BLaER1 treated with 17β-estradiol and CSF1 and Interleukin-3, amounts not matched to agents 10 nM and 100 nM (cell line): ENCODE measurements around the gene CLEC10A.
"Not testable (repeated sequence)": the region's sequence is repeated elsewhere in the genome, so short reads cannot be mapped to it uniquely, and the experiment has no call there.

Experiments used
- H3K27ac ChIP-seq, 11 experiments: shearing (Covaris generic); formaldehyde crosslinking; 2 replicates each; pipeline ENCODE4 v1.8.1; 2022
- H3K27me3 ChIP-seq, 11 experiments: shearing (Covaris generic); formaldehyde crosslinking; 2 replicates each; pipeline ENCODE4 v1.8.1; 2022
- H3K36me3 ChIP-seq, 11 experiments: shearing (Covaris generic); formaldehyde crosslinking; 2 replicates each; pipeline ENCODE4 v1.8.1; 2022
- H3K4me1 ChIP-seq, 10 experiments: shearing (Covaris generic); formaldehyde crosslinking; 2 replicates each; pipeline ENCODE4 v1.8.1; 2022
- H3K4me2 ChIP-seq, 11 experiments: shearing (Covaris generic); formaldehyde crosslinking; 2 replicates each; pipeline ENCODE4 v1.8.1; 2022
- H3K4me3 ChIP-seq, 10 experiments: shearing (Covaris generic); formaldehyde crosslinking; 2 replicates each; pipeline ENCODE4 v1.8.1; 2022
- H3K9ac ChIP-seq, 11 experiments: shearing (Covaris generic); formaldehyde crosslinking; 2 replicates each; pipeline ENCODE4 v1.8.1; 2022
- H3K9me3 ChIP-seq, 11 experiments: shearing (Covaris generic); formaldehyde crosslinking; replicated peaks in 1 of 11; 2 replicates each; pipeline ENCODE4 v1.8.1; 2022
- H4K20me1 ChIP-seq, 11 experiments: shearing (Covaris generic); formaldehyde crosslinking; 2 replicates each; pipeline ENCODE4 v1.8.1; 2022
- Cebpa-rat ChIP-seq, 11 experiments: shearing (Covaris generic); IDR thresholded peaks; 2 replicates each; pipeline ENCODE4 v1.8.1; 2022

The CLEC10A gene

DNA sequence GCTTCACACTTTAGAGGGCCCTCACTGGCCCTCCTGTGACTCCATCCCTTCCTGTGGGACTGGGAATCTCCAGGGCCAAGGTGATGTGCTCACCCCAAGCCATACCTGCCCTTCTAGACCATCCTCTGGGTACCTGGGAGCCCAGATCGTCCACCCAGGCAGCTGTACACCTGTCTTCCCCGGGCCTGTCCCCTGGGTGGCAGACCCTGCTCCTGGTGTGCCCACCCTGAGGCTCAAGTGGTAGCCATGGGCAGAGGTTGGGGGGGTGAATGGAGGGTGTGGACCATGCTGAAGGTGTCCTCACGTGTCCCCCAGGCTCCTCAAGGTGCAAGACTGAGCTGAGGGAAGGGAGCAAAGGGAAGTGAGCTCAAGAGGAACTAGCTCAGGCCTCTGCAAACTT lies 9.3 kb downstream of the CLEC10A start:
- peaks cover 17 to 28% (median 22%) of the 10 kb centered on the region in 11 experiments for H3K9me3 ChIP-seq
- no peaks in the 10 kb centered on the region for H3K27me3 ChIP-seq
- H3K4me2 ChIP-seq, result no peak overlapping the region
- no peak for TF ChIP-seq Cebpa-rat (IDR thresholded peaks at IDR 0.05)
- no peaks in the 10 kb centered on the region for H4K20me1 ChIP-seq
- H3K4me3 ChIP-seq, result no peak overlapping the region
- peaks cover 0 to 7% (median 0%) of the 10 kb centered on the region in 11 experiments; a peak in 3 of 22 replicates for H3K36me3 ChIP-seq
- H3K27ac ChIP-seq, result no peak overlapping the region
- H3K9ac ChIP-seq, result no peak overlapping the region
- H3K4me1 ChIP-seq, result peaks cover 0 to 7% (median 0%) of the 10 kb centered on the region in 10 experiments; a peak in 1 of 20 replicates

DNA sequence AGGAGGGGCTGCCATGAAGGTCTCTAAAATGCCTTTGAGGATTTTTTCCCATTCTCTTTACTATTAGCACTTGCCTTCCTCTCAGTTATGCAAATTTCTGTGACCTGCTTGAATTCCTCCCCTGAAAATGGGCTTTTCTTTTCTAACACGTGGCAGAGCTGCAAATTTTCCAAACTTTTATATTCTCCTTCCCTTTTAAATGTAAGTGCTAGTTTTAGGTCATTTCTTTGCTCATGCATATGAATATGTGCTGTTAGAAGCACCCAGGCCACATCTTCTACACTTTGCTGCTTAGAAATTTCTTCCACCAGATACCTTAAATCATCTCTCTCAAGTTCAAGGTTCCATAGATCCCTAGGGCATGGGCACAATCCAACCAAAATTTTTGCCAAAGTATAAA lies 11.8 kb downstream of the CLEC10A start:
- Histone ChIP-seq H3K36me3 (peaks cover 0 to 5% (median 0%) of the 10 kb centered on the region in 11 experiments; a peak in 1 of 22 replicates), H3K4me3 (no peak overlapping the region), H3K9me3 (peaks cover 17 to 28% (median 22%) of the 10 kb centered on the region in 11 experiments), H3K27me3 (no peaks in the 10 kb centered on the region), H3K4me2 (no peak overlapping the region), H3K4me1 (peaks cover 0 to 24% (median 4%) of the 10 kb centered on the region in 10 experiments; a peak in 8 of 20 replicates), H3K9ac (no peak overlapping the region), H3K27ac (no peak overlapping the region), H4K20me1 (no peaks in the 10 kb centered on the region)
- TF ChIP-seq Cebpa-rat (IDR thresholded peaks at IDR 0.05), result no peak

DNA sequence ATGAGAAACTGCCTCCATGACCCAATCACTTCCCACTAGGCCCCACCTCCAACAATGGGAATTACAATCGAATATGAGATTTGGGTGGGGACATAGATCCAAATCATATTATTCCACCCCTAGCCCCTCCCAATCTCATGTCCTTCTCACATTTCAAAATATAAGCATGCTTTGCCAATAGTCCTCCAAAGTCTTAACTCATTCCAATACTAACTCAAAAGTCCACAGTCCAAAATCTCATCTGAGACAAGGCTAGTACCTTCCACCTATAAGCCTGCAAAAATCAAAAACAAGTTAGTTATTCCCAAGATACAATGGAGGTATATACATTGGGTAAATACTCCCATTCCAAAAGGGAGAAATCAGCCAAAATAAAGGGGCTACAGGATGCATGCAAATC lies 12.9 kb downstream of the CLEC10A start:
- Histone ChIP-seq H3K4me1 (peaks cover 0 to 22% (median 4%) of the 10 kb centered on the region in 10 experiments; a peak in 8 of 20 replicates), H3K9me3 (peaks cover 17 to 28% (median 22%) of the 10 kb centered on the region in 11 experiments), H3K27ac (no peak overlapping the region), H3K4me3 (no peak overlapping the region), H3K36me3 (peaks cover 0 to 5% (median 0%) of the 10 kb centered on the region in 11 experiments; a peak in 1 of 22 replicates), H3K9ac (no peak overlapping the region), H4K20me1 (no peaks in the 10 kb centered on the region), H3K4me2 (no peak overlapping the region), H3K27me3 (no peaks in the 10 kb centered on the region)
- TF ChIP-seq Cebpa-rat (IDR thresholded peaks at IDR 0.05), result no peak

DNA sequence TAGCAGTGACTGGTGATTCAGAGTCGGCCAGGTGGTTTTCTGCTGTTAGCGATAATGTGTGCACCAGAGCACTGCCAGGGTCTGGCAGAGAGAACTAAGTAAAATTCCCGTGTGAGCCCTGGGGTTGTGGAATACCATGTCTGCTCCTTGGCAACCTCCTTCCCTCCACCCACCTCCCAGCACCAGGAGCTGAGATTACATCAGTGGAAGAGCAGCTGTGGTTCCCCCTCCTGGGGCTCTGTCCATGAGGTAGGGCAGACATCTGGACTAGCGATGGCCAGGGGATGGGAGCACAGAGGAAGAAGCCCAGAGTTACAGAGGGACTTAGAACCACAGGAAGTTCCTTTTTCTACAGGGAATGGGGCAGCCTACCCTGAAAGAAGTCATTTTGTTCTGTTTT lies 15.8 kb downstream of the CLEC10A start:
- Histone ChIP-seq H3K4me1 (peaks cover 0 to 34% (median 9%) of the 10 kb centered on the region in 10 experiments; a peak in 13 of 20 replicates), H3K27me3 (no peaks in the 10 kb centered on the region), H4K20me1 (no peaks in the 10 kb centered on the region), H3K4me3 (no peak overlapping the region), H3K9me3 (peaks cover 17 to 26% (median 21%) of the 10 kb centered on the region in 11 experiments), H3K4me2 (peak overlapping the region in 2 of 11 experiments; percentile 40 to 42; a peak in 5 of 22 replicates), H3K9ac (no peak overlapping the region), H3K36me3 (peaks cover 0 to 5% (median 0%) of the 10 kb centered on the region in 11 experiments; a peak in 1 of 22 replicates), H3K27ac (no peak overlapping the region)
- no peak for TF ChIP-seq Cebpa-rat (IDR thresholded peaks at IDR 0.05)

DNA sequence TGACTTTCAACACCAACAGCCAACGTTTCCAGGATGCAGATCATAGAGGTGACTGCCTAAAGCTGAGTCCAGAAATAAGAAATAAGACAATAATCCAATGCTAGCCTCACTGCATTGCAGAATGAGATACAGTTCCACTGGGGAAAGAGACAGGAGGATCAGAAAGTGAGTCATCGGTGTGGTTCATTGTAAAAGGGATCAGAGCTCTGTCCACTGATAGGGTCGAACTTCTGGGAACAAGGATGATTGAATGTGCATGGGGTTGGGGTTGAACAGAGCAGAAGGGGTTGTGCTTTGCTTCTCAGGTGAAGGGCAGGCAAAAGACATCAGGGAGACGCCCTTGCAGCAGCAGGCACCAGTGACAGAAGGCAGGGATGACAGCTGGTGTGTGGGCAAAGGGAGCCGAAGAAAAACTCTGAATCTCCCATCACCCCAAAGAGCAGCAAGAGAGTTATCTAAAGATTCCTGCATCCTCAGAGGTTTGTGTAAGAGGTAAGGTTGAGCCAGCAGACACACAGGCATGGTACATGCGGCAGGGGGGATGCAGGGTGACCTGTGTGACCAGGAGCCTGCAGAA lies 16.4 kb downstream of the CLEC10A start:
- H3K36me3 ChIP-seq, result peaks cover 0 to 5% (median 0%) of the 10 kb centered on the region in 11 experiments; a peak in 1 of 22 replicates
- H3K4me1 ChIP-seq, result peaks cover 0 to 40% (median 11%) of the 10 kb centered on the region in 10 experiments; a peak in 13 of 20 replicates
- H3K9me3 ChIP-seq, result peaks cover 12 to 20% (median 17%) of the 10 kb centered on the region in 11 experiments
- peak overlapping the region in 2 of 11 experiments; percentile 22 to 42; a peak in 4 of 22 replicates for H3K4me2 ChIP-seq
- no peak overlapping the region for H3K27ac ChIP-seq
- no peak overlapping the region for H3K9ac ChIP-seq
- H4K20me1 ChIP-seq, result no peaks in the 10 kb centered on the region
- no peak overlapping the region for H3K4me3 ChIP-seq
- no peaks in the 10 kb centered on the region for H3K27me3 ChIP-seq
- TF ChIP-seq Cebpa-rat (IDR thresholded peaks at IDR 0.05), result no peak

DNA sequence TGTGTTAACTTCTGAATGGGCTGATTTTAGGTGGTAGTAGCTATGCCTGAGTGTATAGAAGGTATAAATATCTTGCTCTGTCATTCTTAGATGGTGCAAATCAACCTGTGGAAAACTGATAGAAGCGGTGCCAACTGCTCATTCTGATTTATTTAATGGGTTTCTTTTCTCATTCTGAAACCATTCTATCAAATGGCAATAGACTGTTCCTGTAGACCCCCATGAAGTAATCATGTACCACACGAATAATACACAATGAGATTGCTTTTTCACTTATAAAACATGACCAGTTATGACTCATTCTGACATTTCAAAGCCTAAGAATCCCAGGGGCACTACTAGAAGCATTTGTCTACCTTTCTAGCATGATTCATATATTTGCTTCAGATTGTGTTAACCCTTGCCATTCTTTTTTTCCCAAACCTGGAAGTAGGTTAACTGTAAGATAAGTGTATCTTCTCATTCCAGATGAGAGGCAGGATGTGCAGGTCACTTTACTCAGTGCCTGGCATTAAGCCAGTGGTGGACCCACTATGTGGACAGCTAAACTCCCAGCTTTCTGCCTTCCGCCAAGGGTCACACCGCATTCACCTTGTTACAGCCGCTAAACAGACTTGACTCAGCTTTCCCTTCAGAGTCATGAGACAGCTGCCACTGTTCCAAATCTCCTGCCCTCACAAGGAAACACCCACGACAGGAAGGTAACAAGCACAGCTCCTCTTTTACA lies 19.7 kb downstream of the CLEC10A start:
- H4K20me1 ChIP-seq, result no peaks in the 10 kb centered on the region
- H3K27me3 ChIP-seq, result no peaks in the 10 kb centered on the region
- H3K4me1 ChIP-seq, result peaks cover 0 to 43% (median 11%) of the 10 kb centered on the region in 10 experiments; a peak in 13 of 20 replicates
- H3K4me2 ChIP-seq, result peak overlapping the region in 5 of 11 experiments; percentile 2 to 45 (median 21); a peak in 6 of 22 replicates
- H3K36me3 ChIP-seq, result no peaks in the 10 kb centered on the region
- H3K9me3 ChIP-seq, result no peaks in the 10 kb centered on the region
- no peak overlapping the region for H3K9ac ChIP-seq
- no peak overlapping the region for H3K4me3 ChIP-seq
- TF ChIP-seq Cebpa-rat (IDR thresholded peaks at IDR 0.05), result no peak
- no peak overlapping the region for H3K27ac ChIP-seq

DNA sequence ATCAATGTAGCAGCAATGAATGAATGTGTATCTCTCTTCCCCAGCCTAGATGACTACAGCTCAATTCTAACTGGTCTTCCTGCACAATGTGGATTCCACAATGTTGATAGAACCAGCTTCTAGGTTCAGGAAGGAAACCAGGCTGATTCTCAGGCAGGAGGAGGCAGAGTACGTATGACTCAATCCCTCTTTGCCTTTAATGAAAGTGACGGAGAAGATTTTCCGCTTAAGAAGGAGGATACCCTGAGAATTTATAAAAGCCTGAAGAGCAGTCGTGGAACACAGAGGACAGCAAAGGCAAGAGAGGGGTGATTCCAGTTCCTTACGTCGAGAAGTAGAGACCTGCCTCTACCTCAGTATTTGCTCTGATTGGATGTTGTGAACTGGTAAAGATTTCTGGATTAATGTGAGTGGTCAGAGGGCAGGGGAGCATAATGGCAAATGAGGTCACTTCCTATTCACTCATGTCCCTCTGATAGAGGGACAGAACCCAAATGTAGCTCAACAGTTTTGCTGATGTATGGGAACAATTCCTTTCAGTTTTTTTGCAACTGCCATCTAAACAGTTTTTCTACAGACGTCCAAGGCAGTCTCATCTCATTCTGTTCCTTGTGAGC lies 21.1 kb downstream of the CLEC10A start:
- Histone ChIP-seq H3K36me3 (no peaks in the 10 kb centered on the region), H3K4me1 (peaks cover 0 to 42% (median 8%) of the 10 kb centered on the region in 10 experiments; a peak in 12 of 20 replicates), H4K20me1 (no peaks in the 10 kb centered on the region), H3K27me3 (no peaks in the 10 kb centered on the region), H3K4me3 (no peak overlapping the region), H3K9me3 (no peaks in the 10 kb centered on the region), H3K27ac (no peak overlapping the region), H3K4me2 (peak overlapping the region in 3 of 11 experiments; percentile 40 to 51 (median 48); a peak in 6 of 22 replicates), H3K9ac (no peak overlapping the region)
- TF ChIP-seq Cebpa-rat (IDR thresholded peaks at IDR 0.05), result no peak

DNA sequence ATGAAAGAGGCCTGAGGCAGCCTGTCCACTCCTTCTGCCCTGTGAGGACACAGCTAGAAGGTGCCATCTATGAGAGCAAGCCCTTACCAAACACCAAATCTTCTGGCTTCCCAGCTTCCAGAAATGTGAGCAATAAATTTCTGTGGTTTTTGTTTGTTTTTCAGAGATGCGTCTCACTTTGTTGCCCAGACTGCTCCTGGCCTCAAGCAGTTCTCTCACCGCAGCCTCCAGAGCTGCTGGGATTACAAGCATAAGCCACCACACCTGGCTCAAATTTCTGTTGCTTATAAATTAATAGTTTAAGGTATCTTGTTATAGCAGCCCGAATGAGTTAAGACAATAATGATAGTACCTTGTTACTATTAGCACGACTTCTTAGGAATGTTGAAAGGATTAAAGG lies 23.7 kb downstream of the CLEC10A start:
- no peaks in the 10 kb centered on the region for H4K20me1 ChIP-seq
- no peak overlapping the region for H3K27ac ChIP-seq
- no peak for TF ChIP-seq Cebpa-rat (IDR thresholded peaks at IDR 0.05)

DNA sequence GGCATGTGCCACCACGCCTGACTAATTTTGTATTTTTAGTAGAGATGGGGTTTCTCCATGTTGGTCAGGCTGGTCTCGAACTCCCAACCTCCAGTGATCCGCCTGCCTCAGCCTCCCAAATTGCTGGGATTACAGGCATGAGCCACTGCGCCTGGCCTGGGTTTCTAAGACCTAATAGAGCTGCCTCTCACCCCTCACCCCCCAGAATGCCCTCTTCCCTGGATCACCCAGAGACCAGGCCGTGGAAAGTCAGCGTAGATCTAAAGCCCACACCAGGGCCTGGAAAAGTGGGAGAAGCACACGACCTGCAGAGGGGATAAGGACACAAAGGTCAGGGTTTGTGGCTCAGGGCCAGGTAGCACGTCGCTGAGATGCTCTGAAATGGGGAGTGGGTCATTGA lies 29.5 kb downstream of the CLEC10A start:
- not testable (repeated sequence) for H3K9ac ChIP-seq, H3K4me3 ChIP-seq, H3K27ac ChIP-seq, H4K20me1 ChIP-seq, H3K4me2 ChIP-seq, H3K9me3 ChIP-seq, H3K36me3 ChIP-seq
- peaks cover 7 to 18% (median 13%) of the 10 kb centered on the region in 11 experiments; a peak in 17 of 22 replicates for H3K27me3 ChIP-seq
- peaks cover 15 to 34% (median 25%) of the 10 kb centered on the region in 10 experiments for H3K4me1 ChIP-seq

More for the DNA sequence above, 23.7 kb downstream of the CLEC10A start:
- Histone ChIP-seq H3K9ac (no peak overlapping the region), H3K27me3 (no peaks in the 10 kb centered on the region), H3K4me2 (no peak overlapping the region), H3K4me1 (peaks cover 0 to 39% (median 8%) of the 10 kb centered on the region in 10 experiments; a peak in 12 of 20 replicates), H3K9me3 (no peaks in the 10 kb centered on the region), H3K36me3 (no peaks in the 10 kb centered on the region), H3K4me3 (no peak overlapping the region)
